ENCODE data around the gene HES5. TPM values are rescaled to one million over a fixed set of nuclear protein-coding genes. Genes with fewer than 3 reads are reported as not detected.

Gene HES5
- total and polyA plus RNA-seq, 2 experiments from 2014 or later = not detected

- Histone ChIP-seq H3K36me3 (ENCODE audit: low read depth) (no peaks in the 10 kb centered on the region), H3K27me3 (replicated peaks; ENCODE audit: insufficient read depth) (peaks cover 6% of the 10 kb centered on the region), H3K79me2 (ENCODE audit: insufficient read depth) (no peaks in the 10 kb centered on the region), H4K20me1 (ENCODE audit: insufficient read depth) (no peaks in the 10 kb centered on the region), H3K9me2 (ENCODE audit: insufficient read depth) (no peaks in the 10 kb centered on the region), H3K9ac (no peak overlapping the region), H3K4me2 (ENCODE audit: unreplicated experiment) (no peak overlapping the region), H3F3A (ENCODE audit: insufficient read depth) (no peaks in the 10 kb centered on the region), H3K4me3 (no peak overlapping the region), H2AFZ (no peak overlapping the region), H3K27ac (no peak overlapping the region), H3K4me1 (ENCODE audit: insufficient read depth) (no peaks in the 10 kb centered on the region), H3K9me3 (ENCODE audit: low read depth) (no peaks in the 10 kb centered on the region)
- DNase-seq = no peak
- TF ChIP-seq EZH2phosphoT487 (IDR thresholded peaks at IDR 0.05; ENCODE audit: insufficient read depth, low read depth) (no peak), EZH2 (IDR thresholded peaks at IDR 0.05; ENCODE audit: insufficient read depth, poor library complexity, severe bottlenecking) (no peak)
- in situ Hi-C loops (cut with MboI) = no loop called here
- 48 to 63% methylated on average over 4 of the region's 4 CpGs for WGBS, 2 experiments (ENCODE audit: low coverage in 1 of 2, low lambda C conversion rate in 2 of 2, missing lambda C conversion rate in 2 of 2)
These were observed 30.8 kb downstream of the HES5 start for GRCh38 chr1:2499260-2499659.

- Histone ChIP-seq H3K9me3 (ENCODE audit: low read depth) (no peaks in the 10 kb centered on the region), H4K20me1 (ENCODE audit: insufficient read depth) (no peaks in the 10 kb centered on the region), H3K4me2 (ENCODE audit: unreplicated experiment) (no peak overlapping the region), H2AFZ (no peak overlapping the region), H3K9me2 (ENCODE audit: insufficient read depth) (no peaks in the 10 kb centered on the region), H3K9ac (no peak overlapping the region), H3K4me1 (ENCODE audit: insufficient read depth) (no peaks in the 10 kb centered on the region), H3F3A (ENCODE audit: insufficient read depth) (no peaks in the 10 kb centered on the region), H3K79me2 (ENCODE audit: insufficient read depth) (no peaks in the 10 kb centered on the region), H3K27ac (no peak overlapping the region), H3K27me3 (replicated peaks; ENCODE audit: insufficient read depth) (peaks cover under 1% of the 10 kb centered on the region; the same call in 1 of the 2 replicates), H3K4me3 (no peak overlapping the region), H3K36me3 (ENCODE audit: low read depth) (no peaks in the 10 kb centered on the region)
- TF ChIP-seq EZH2phosphoT487 (IDR thresholded peaks at IDR 0.05; ENCODE audit: insufficient read depth, low read depth) (no peak), EZH2 (IDR thresholded peaks at IDR 0.05; ENCODE audit: insufficient read depth, poor library complexity, severe bottlenecking) (no peak)
- DNase-seq = no peak
- 62 to 74% methylated on average over 14 to 19 of the region's 19 CpGs for WGBS, 2 experiments (ENCODE audit: low coverage in 1 of 2, low lambda C conversion rate in 2 of 2, missing lambda C conversion rate in 2 of 2)
- in situ Hi-C loops (cut with MboI) = no loop called here
These were observed 31.4 kb downstream of the HES5 start for GRCh38 chr1:2498648-2499047.

GRCh38 chr1:2497891-2498290 lies 32.2 kb downstream of the HES5 start:
- in situ Hi-C loops (cut with MboI) = no loop called here
- H3K27me3 ChIP-seq (replicated peaks; ENCODE audit: insufficient read depth) = no peaks in the 10 kb centered on the region; the same call in 1 of the 2 replicates
- H3K79me2 ChIP-seq (ENCODE audit: insufficient read depth) = no peaks in the 10 kb centered on the region
- no peak overlapping the region for H3K4me3 ChIP-seq
- H3K4me1 ChIP-seq (ENCODE audit: insufficient read depth) = no peaks in the 10 kb centered on the region
- H2AFZ ChIP-seq = no peak overlapping the region
- no peak overlapping the region for H3K9ac ChIP-seq
- no peaks in the 10 kb centered on the region for H3F3A ChIP-seq (ENCODE audit: insufficient read depth)
- no peak for DNase-seq
- H3K9me3 ChIP-seq (ENCODE audit: low read depth) = no peaks in the 10 kb centered on the region
- H4K20me1 ChIP-seq (ENCODE audit: insufficient read depth) = no peaks in the 10 kb centered on the region
- H3K4me2 ChIP-seq (ENCODE audit: unreplicated experiment) = no peak overlapping the region
- 11 to 27% methylated on average over 3 to 4 of the region's 4 CpGs for whole genome bisulfite sequencing, 2 experiments (ENCODE audit: low coverage in 1 of 2, low lambda C conversion rate in 2 of 2, missing lambda C conversion rate in 2 of 2)
- no peaks in the 10 kb centered on the region for H3K36me3 ChIP-seq (ENCODE audit: low read depth)
- no peaks in the 10 kb centered on the region for H3K9me2 ChIP-seq (ENCODE audit: insufficient read depth)
- H3K27ac ChIP-seq = no peak overlapping the region
- TF ChIP-seq EZH2phosphoT487 (IDR thresholded peaks at IDR 0.05; ENCODE audit: insufficient read depth, low read depth) (no peak), EZH2 (IDR thresholded peaks at IDR 0.05; ENCODE audit: insufficient read depth, poor library complexity, severe bottlenecking) (no peak)

- no peak for DNase-seq
- H3K36me3 ChIP-seq (ENCODE audit: low read depth) = no peaks in the 10 kb centered on the region
- H2AFZ ChIP-seq = no peak overlapping the region
- no peak overlapping the region for H3K4me3 ChIP-seq
- no peaks in the 10 kb centered on the region for H3K9me2 ChIP-seq (ENCODE audit: insufficient read depth)
- no peaks in the 10 kb centered on the region for H3F3A ChIP-seq (ENCODE audit: insufficient read depth)
- 53 to 64% methylated on average over 20 to 26 of the region's 26 CpGs for WGBS, 2 experiments (ENCODE audit: low coverage in 1 of 2, low lambda C conversion rate in 2 of 2, missing lambda C conversion rate in 2 of 2)
- no peak overlapping the region for H3K9ac ChIP-seq
- TF ChIP-seq EZH2 (IDR thresholded peaks at IDR 0.05; ENCODE audit: insufficient read depth, poor library complexity, severe bottlenecking) = no peak
- TF ChIP-seq EZH2phosphoT487 (IDR thresholded peaks at IDR 0.05; ENCODE audit: insufficient read depth, low read depth) = no peak
- no peaks in the 10 kb centered on the region for H3K4me1 ChIP-seq (ENCODE audit: insufficient read depth)
- no peaks in the 10 kb centered on the region for H4K20me1 ChIP-seq (ENCODE audit: insufficient read depth)
- no peaks in the 10 kb centered on the region for H3K9me3 ChIP-seq (ENCODE audit: low read depth)
- in situ Hi-C loops (cut with MboI) = no loop called here
- no peak overlapping the region for H3K27ac ChIP-seq
- no peak overlapping the region for H3K4me2 ChIP-seq (ENCODE audit: unreplicated experiment)
- H3K79me2 ChIP-seq (ENCODE audit: insufficient read depth) = no peaks in the 10 kb centered on the region
- peaks cover 7% of the 10 kb centered on the region; the same call in 1 of the 2 replicates for H3K27me3 ChIP-seq (replicated peaks; ENCODE audit: insufficient read depth)
These were observed 33.3 kb downstream of the HES5 start for GRCh38 chr1:2496746-2497145.

All from GM23248 (cell line).